ENCODE measurements around the gene PHLDB2.
A peak's percentile ranks its signal among the peaks of the same experiment; 100 is the strongest.

Gene PHLDB2

GRCh38 chr3:111979434-111980038, 120.5 kb downstream of the PHLDB2 start:
- TF ChIP-seq CTCF (IDR thresholded peaks at IDR 0.05; ENCODE audit: low read depth, low read length, missing control alignments) = no peak
- H3K4me3 ChIP-seq (ENCODE audit: low read depth, low read length) = peak overlapping the region; percentile 99
- DNase-seq (ENCODE audit: low read depth) = peak; percentile 30

- no peak overlapping the region for H3K4me3 ChIP-seq (ENCODE audit: low read depth, low read length)
- no peak for TF ChIP-seq CTCF (IDR thresholded peaks at IDR 0.05; ENCODE audit: low read depth, low read length, missing control alignments)
- no peak for DNase-seq (ENCODE audit: low read depth)
These were observed 121.8 kb downstream of the PHLDB2 start for GRCh38 chr3:111980716-111981456.

- no peak for DNase-seq (ENCODE audit: low read depth)
- no peak overlapping the region for H3K4me3 ChIP-seq (ENCODE audit: low read depth, low read length)
- no peak for TF ChIP-seq CTCF (IDR thresholded peaks at IDR 0.05; ENCODE audit: low read depth, low read length, missing control alignments)
These were observed 122.3 kb downstream of the PHLDB2 start for GRCh38 chr3:111981457-111981763.

GRCh38 chr3:111984636-111985298, 125.7 kb downstream of the PHLDB2 start:
- no peak for DNase-seq (ENCODE audit: low read depth)
- TF ChIP-seq CTCF (IDR thresholded peaks at IDR 0.05; ENCODE audit: low read depth, low read length, missing control alignments) = no peak
- no peak overlapping the region for H3K4me3 ChIP-seq (ENCODE audit: low read depth, low read length)

- no peak for TF ChIP-seq CTCF (IDR thresholded peaks at IDR 0.05; ENCODE audit: low read depth, low read length, missing control alignments)
- H3K4me3 ChIP-seq (ENCODE audit: low read depth, low read length) = no peak overlapping the region
- DNase-seq (ENCODE audit: low read depth) = no peak
These were observed 127.7 kb downstream of the PHLDB2 start for GRCh38 chr3:111986800-111987199.

GRCh38 chr3:111989061-111989678, 130.1 kb downstream of the PHLDB2 start:
- peak; percentile 22 for DNase-seq (ENCODE audit: low read depth)
- peak; percentile 71 for TF ChIP-seq CTCF (IDR thresholded peaks at IDR 0.05; ENCODE audit: low read depth, low read length, missing control alignments)
- no peak overlapping the region for H3K4me3 ChIP-seq (ENCODE audit: low read depth, low read length)

Measured in GM12864 (cell line).